HG03139 (cell line): Measurements from ENCODE around the gene NR2E1.

Experiments
- ATAC-seq: cut with Tn5 transposase; IDR thresholded peaks from one replicate; pipeline ENCODE4 v1.9.1; 2021; ENCODE audit not compliant: unreplicated experiment

The NR2E1 gene

DNA sequence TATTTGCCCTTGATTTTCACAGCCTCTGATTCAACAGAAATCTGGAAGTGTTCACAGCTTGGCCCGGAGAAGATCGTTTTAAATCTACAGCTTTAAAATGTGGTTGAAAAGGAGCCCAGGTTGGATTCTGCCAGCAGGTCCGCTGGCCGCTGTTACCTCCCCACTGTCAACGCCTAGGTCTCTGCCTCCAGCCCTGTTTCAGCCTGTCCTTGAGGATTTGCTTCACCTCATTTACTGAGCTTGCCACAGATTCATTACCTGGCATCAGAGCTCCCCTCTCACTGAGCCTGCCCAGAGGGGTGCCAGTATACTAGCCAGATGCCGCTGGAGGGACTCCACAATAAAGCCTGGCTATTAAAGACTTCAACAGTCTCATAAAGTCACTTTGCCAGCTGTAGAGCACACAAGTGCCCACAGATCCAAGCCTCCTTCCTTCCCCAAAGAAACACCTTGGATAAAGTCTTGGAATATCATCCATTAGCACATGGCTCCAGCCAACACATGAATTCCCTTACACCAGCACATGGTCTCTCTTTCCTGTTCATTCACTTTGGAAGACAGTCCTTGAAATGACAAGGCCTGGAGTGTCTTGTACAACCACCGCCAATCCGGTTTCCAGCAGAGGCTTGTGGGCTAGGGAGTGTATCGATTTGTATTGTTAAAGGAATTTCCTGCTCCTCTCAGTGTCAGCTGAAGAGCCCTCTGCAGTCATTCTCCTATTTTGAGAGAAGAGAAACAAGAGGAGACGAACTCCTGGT, 9.5 kb upstream of the NR2E1 start:
- ATAC-seq, result no peak

DNA sequence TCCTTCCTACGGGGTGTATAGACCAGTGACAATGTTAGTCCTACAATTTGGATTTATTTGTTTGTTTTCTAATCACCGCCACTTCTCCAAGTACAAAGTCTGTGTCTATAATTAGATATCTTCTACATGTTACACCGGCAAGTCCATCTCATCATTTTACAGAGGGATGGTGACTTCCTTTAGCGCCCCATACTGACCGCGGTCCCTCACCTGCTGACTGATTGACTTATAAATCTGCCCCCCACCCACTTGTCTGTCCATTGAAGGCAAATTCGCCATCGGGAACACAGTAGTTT, 8.9 kb upstream of the NR2E1 start:
- no peak for ATAC-seq

DNA sequence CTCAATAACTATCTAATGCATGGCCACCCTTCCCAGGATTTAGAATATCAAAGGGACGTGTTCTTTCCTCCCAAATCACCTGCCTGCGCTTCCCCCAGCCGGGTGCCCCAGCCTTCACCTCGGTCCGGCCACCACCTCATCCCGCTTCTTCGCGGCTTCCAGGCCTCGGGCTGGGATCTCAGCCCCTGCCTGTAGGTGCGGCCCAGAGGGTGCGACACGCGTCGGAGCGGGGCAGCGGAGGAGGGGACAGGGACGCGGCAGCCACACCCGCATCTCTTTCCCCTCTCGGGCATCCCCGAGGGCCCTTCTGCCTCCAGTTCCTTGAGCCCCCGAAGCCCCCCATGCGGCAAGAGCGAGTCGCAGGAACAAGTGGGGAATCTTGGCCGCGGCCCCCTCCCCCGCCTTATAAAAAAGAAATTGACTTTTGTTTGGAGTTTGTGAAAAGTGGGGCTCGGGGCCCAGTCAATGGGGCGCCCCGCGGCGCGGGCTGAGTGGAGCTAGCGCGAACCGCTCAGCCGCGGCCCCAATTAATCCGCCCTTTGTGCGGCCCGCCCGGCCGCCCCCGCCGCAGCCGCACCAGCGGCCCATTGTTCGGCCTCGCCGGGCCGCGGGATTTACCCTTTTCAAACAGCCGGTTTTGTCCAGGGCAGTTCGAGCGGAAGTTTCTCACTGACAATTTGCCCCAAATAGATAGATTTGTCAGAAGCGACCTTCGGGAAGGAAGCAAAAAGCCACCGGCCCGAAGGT, 8.4 kb upstream of the NR2E1 start:
- no peak for ATAC-seq

DNA sequence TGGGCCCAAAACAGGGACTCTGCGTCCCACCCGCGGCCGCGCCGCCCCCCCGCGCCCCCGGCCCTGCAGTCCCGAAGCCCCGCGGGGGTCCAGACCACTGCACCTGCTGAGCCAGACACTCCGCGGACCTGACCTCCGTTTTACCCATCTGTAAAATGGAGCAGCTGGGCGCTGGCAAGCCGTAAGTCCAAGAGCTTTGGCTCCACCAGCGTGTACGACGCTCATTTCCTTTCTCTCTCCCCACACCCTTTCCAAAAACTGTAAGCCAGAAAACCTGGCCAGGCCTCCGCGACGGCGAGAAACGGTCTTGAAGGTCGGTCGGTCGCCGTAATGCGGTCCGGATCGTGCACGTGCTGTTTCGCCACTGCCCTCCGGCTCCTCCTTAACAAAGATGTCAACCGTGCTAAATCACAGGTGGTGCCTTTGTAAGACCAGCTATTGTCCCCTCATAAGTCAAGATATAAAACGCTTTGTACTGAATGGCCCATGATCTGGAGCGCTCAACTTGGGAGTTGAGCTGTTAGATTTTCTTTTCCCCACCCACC, 7.8 kb upstream of the NR2E1 start:
- ATAC-seq, result no peak

DNA sequence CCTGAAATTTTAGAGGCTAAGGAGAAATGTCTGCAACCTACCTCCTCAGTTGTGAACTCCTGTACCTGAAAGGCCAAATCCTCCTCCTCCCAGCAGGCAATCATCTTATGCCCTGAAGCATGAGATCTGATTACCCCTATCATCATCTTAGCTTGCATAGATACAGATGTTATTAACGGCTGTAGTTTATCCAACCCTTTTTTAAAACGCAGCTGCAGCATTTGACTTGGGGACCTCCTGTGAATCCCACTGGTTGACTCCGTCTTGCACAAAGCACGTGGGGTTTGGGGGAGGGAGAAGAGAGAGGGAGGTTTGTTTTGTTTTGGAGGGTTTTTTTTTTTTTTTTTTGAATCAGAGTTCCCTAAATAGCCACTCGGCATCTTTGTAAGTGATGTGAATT, 5.8 kb upstream of the NR2E1 start:
- no peak for ATAC-seq

DNA sequence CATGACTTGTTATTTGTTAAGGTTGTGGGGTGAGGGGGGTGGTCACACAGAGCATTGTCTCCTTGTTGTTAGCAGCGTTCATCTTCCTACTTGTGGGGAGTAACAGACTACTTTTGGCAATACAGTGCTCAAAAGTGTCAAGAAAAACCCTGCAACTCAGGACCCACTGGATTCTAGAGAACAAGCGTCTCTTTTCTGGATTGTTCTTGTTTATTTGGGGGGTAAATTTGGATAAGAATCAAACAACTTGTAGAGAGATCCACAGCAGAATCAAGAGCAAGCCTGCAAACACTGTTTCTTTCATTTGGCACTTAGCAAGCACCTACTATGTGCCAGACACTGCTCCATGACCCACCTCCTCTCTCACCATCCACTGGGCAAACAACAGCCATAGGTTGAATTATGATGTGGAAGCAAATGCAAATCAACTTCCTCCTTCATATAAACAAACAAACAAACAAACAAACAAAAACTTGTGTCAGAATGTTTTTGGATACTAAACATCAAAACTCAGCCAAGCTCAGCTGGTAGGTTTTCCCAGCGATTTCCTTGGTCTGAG, 4.0 kb upstream of the NR2E1 start:
- no peak for ATAC-seq

DNA sequence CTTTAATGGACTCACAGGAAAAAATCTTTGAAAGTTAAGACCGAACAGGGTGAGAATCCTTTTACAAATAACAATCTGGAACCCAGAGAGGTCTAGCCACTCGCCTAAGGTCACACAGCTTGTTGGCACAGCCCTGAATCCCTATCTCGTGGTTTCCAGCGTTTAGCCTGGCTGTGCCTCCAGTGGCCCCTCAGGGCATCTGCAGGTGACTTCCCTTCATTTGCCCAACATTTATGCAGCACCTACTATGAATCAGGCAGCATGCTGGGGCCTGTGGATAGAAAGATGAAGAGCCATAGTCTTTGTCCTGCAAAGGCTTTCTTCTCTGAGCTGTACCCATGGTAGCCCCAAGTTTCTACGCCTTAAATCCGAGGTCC, 2.6 kb upstream of the NR2E1 start:
- ATAC-seq, result no peak

DNA sequence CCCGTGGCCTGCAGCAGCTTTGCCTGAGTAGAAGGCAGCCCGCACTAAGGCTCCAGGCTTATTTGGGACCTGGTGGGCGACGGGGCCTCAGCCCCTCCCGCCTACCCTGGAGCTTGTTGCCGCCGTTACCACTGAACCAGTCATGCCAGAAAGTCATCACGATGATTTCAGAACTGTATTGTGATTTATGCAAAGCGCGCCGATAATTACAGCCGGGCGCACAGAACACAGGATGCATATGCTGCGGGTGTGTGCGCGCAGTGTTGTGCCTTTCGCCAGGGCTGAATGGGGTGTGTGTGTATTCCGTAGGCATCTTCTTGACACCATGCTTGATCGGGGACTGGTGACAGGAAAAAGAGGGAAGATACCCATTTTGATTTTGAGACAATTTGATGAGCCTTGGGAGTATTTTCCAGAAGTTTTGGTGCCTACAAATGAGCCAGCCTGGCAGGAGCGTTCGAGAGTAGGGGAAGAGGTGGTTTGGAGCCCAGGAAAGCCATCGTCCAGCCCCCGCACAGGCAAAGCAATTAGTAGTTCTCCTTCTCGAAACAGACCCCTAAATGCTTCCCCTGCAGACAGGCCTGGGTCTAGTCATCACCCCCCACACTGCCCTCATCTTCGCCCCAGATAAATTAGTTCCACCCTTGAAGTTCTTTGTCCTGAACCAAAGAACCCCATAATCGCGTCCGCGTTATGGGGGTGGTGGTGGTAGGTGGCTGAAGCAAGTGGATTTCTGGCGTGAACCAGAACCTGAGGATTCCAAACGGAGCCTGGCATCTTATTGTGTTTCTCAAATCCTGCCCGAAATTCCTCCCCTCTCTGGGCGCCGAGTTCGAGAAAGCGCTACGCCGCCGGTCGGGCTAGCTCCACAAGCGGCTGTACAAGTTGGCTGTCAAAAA, 1.9 kb upstream of the NR2E1 start:
- ATAC-seq, result no peak

DNA sequence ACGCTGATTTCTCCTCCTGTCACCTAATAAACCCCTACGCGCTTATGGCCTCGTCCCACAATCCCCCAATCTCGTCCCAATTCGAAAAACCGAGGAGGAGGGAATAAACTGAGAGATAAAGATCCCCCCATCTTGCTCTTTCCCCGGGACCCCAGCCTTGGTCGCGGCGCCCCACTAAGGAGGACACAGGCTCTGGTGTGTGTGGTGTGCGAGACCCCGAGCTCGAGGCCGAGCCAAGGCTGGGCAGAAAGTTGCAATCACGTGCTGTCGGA, 1.3 kb upstream of the NR2E1 start:
- no peak for ATAC-seq

DNA sequence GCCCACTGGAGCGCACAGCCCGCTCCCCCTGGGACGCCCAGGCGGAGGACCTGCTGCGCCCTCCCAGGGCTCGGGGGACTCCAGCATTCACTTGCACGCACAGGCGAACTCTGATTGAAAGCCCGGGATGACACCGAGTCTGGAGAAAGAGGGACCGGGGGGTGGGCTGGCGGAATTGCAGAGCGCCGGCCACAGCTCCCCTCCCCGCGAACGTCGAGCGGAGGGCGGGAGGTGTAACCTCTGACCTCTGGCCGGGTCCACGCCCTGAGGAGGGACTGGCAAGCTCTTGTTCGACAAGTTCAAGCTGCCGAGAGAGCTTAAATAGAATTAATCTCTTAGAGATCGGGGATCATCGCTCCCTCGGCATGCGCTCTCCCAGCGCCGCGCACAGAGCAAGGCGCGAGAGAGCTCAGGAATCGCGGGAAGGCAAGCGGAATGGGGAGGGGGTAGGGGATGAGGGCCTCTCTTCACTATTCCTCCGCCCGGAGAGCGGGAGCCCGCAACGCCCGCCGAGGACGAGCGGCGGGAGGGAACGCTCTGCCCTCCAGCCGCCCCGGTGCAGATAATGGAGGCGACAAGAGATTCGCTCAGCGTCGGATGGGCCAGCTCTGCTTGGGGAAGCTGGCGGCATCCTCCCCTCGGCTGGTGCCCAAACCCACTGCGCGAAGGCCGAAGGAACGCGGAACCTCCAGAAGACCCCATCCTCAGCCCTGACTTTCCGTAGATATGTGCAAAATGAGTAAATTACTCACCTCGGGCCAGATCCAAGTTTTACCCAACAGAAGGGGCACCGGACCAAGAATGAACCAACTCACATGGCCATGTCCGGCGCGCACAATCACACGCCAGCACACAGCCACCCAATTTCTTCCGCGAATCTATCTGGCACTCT, 761 bp upstream of the NR2E1 start:
- no peak for ATAC-seq

DNA sequence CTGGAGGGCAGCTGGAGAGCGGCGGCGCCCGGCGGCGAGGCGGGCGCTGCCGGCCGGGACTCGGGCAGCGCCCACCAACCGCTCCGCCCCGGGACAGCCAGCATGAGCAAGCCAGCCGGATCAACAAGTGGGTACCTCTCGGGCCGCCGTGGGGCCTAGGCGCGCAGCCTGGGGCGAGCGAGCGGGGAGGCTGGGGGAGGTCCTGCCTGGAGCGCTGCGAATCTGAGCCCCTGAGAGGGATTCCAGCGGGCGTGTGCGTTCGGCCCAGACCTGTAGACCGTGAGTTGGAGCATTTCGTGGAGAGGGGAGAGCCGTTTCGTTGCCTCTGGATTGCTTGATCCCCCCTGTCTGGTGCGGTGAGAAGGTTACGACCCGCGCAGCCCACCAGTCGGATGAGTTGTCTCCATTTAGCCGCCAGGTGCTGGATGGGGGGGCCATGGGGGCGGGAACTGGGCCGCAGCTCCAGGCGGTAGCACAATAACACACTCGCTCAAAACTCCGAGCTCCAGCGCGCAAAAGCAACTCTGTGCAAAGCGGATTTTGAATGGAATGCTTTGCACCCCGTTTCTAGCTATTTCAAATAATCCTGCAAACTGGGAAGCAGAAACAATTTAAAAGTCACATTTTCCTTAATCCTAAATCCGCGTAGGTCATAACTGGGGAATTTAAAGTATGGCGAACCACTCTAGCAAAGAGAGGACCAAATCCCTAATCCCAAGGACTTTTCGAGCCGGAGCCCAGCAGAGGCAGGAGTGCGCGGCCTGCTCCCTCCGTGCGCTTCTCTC, 1.0 kb downstream of the NR2E1 start:
- ATAC-seq, result no peak

DNA sequence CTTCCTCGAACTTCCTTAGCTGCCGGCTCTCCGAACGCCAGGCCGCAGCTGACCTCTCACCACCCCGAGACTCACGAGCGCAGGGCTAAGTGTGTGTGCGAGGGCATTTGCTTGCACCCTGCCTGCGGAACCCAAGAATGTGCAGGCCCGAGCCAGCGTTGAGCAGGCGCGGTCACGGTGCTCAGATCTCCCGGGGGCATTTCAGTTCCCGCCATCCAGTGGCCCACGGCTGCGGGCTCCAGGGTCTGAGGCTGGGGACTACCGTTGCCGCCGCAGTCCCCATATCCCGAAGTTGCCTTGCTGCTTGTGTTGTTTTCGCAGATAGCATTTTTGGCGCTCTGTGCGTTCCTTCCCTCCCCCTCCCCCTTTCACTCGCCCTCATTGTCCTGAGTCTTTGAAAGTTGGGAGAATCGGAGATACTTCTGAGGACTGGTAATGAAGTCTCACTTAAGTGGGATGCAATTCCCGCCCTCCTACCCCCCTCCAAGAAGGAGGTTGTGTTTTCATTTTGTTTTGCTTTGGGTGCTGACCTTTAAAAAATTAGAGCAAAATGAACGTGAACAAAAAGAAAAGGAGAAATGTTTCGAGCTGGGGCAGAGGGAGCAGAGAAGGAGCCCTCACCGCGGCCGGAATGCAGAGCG, 1.7 kb downstream of the NR2E1 start:
- ATAC-seq, result no peak

DNA sequence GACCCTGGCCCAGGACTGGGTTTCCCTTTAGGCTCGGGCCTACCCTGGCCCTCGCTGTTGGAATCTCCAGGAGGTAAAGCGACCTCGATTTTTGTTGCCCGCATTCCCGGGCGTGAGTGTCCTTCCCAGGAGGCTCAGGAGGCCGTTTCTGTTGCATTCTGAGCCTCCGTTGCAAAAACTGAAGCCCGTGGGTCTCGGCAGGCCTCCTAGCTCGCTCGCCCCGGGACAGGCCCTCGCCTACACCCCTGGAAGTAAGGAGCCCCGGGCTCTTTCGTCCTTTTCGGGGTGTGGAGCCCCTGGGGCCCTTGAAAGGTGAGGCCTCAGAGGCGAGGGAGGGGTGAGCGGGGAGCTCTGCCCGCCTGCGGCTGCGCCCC, 2.3 kb downstream of the NR2E1 start:
- no peak for ATAC-seq

DNA sequence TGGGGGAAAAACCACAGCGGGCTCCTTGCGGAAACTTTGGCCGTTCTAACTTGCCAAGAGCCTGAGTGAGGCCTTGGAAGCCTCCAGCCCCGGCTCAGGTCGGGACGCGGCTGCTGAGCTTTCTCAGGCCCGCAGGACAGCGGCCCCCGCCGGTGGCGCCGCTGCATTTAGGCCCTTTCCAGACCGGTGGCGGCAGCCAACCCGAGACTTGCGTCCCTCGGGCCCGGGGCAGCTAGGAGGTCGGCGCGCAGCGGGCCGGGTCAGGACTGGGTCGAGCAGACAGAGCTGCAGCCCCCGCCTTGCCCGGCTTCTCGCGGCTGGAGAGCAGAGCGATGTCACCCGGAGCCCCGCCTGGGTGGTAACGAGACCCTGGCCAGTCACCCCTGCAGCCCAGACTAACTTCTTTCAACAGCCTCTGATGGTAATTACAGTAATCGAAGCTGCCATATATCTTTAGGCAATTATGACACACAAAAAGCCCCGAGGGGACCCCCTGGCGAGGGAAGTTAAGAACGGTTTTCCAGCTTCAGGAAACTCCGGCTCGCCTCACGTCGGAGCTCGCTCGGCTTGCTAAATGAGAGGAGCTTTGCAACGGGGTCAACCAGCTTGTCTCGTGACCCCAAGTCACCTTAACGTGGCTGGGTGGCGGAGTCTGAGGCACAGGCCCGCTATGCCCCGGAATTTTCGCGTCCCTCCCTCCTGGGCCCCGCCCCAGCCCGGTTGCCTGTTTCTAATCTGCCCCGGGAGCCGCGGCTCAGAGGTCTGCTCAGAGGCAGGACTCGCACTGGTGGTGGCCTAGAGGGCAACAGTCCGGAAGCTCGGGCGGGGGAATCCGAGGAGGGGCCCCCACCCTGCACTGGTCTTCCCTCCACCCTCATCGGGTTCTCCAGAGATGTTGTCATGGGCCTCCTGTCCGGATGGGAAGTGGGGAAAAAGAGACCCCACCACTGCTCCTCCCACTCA, 3.0 kb downstream of the NR2E1 start:
- no peak for ATAC-seq

DNA sequence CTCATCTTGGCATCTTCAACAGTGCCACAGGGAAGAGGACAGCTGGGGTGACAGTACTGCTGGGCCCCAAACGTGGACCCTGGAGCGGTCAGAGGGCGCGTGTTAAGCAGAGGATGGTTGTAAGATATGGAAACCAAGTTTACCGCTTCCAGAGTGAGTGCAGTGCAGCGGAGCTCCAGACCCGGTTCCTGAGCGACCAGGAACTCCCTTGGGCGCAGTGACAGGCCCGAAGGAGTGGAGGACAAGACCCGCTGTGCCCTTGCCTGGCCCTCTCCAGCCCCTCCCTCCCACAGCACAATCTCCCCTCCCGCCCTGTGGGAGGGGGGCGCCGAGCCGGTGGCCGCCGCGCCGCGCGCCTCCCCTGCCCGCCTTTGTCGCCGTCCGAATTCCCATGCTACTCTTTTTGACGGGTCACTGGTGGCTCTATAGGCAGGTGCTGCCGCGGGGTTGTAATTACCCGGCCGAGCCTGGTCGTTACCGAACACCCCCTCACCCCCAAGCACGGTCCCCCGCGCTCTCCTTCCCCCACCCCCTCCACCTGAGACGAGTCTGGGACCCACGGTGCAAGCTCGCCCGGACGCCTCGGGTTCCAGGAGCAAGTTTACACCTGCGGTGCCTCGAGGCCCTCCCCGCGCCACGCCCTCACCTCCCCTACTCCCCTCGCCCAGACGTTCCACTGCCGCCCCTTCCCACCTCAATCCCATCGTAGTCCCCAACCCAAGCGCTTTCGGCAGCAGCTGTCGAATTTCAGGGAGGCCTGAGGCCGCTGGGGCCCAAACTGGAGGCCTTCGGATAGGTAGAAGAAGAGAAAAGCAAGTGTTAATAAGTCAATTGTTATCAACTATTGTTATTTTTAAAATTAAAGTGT, 3.9 kb downstream of the NR2E1 start:
- no peak for ATAC-seq

DNA sequence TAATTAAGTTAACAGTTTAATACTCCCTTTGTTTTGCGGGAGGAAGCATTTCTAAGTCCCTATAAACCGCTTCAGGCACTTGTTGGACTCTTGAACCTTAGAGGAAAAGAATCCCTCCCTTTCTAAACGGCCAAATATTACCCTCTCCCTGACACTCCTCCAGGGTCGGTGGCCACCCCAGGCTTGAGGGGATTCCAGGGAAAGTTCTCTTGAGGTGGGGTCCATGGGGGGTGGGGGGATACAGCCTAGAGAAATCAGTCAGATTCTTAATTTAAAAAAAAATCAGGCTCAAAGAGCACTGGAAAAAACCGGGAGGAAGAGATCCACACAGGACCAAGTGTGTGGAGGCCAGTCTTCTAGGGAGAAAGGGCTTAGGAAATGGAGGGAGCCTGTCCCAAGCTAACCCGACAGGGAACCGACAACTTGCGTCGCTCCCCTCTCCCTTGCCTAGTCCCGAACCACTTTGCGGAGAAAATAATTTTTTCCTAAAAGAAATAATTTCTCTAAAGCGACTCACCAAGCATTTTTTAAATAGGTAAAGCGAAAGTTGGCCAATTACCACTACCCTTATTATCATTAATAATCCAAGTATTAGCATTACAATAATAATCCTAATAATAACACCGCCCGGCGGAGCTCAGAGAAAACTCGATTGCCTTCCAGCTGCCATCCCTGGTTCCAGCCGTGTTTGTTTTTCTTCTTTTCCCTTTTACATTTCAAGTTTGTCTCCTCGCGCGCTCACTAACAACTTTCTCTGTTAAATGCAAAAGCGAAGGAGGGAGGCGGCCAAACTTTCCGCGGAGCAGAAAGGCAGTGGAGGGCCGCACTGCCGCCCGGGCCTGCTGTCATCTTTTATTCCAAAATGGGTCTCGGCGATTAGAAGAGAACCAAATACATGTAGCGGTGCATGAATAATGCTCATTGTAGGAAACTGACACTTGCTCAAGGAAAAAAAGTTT, 4.8 kb downstream of the NR2E1 start:
- no peak for ATAC-seq
